ENCODE data around the gene C4orf50.

The C4orf50 gene

GRCh38 chr4:5991405-5991804, 26.8 kb downstream of the C4orf50 start:
- WGBS (ENCODE audit: extremely low coverage, insufficient coverage, insufficient read length): no CpG with 5 or more reads among the region's 1 CpG
- H3K4me3 ChIP-seq (ENCODE audit: low read depth, low read length): no peak overlapping the region

GRCh38 chr4:5990446-5991160, 27.6 kb downstream of the C4orf50 start:
- no peak overlapping the region for H2BK12ac ChIP-seq (ENCODE audit: low read length)
- H3K27ac ChIP-seq (ENCODE audit: low read depth, low read length): no peak overlapping the region
- no peaks in the 10 kb centered on the region for H3K27me3 ChIP-seq (ENCODE audit: insufficient read depth, low read length)
- peaks cover 0 to 2% of the 10 kb centered on the region in 2 experiments for H3K4me1 ChIP-seq (ENCODE audit: control insufficient read depth in 1 of 2, insufficient read depth in 2 of 2, low read length in 2 of 2)
- no peak overlapping the region for H3K18ac ChIP-seq (ENCODE audit: low read length)
- no peak overlapping the region for H3K4me3 ChIP-seq (ENCODE audit: low read depth, low read length)
- H3K9ac ChIP-seq (ENCODE audit: low read length): no peak overlapping the region
- H3K79me1 ChIP-seq (ENCODE audit: low read length): no peaks in the 10 kb centered on the region
- no peak overlapping the region for H2AFZ ChIP-seq (ENCODE audit: insufficient read depth, low read length, poor library complexity)
- H4K91ac ChIP-seq (ENCODE audit: low read depth, low read length): no peak overlapping the region
- peaks cover 3% of the 10 kb centered on the region for H3K9me3 ChIP-seq (ENCODE audit: insufficient read depth, low read depth, low read length)
- no peak overlapping the region for H2BK120ac ChIP-seq (ENCODE audit: insufficient read depth, low read length, poor library complexity)
- DNase-seq: no peak
- no CpG with 5 or more reads among the region's 16 CpGs for WGBS (ENCODE audit: extremely low coverage, insufficient coverage, insufficient read length)
- no peak overlapping the region for H2AK5ac ChIP-seq (ENCODE audit: low read length)
- H3K4ac ChIP-seq (ENCODE audit: low read depth, low read length): no peak overlapping the region
- H3K79me2 ChIP-seq (ENCODE audit: control insufficient read depth, insufficient read depth, low read length, poor library complexity): no peaks in the 10 kb centered on the region
- H4K8ac ChIP-seq (ENCODE audit: low read depth, low read length): no peak overlapping the region
- H4K12ac ChIP-seq (ENCODE audit: low read depth, low read length): no peak overlapping the region
- no peak overlapping the region for H3K4me2 ChIP-seq (ENCODE audit: low read length)
- H3K23ac ChIP-seq (ENCODE audit: low read length): no peak overlapping the region
- no peak overlapping the region for H2BK5ac ChIP-seq (ENCODE audit: low read depth, low read length, poor library complexity)
- no peaks in the 10 kb centered on the region for H3K36me3 ChIP-seq (ENCODE audit: control insufficient read depth in 1 of 2, insufficient read depth in 2 of 2, low read length in 2 of 2)
- H3K14ac ChIP-seq (ENCODE audit: low read length): no peak overlapping the region

More at GRCh38 chr4:5991405-5991804, 26.8 kb downstream of the C4orf50 start:
- peaks cover 0 to 2% of the 10 kb centered on the region in 2 experiments for H3K4me1 ChIP-seq (ENCODE audit: control insufficient read depth in 1 of 2, insufficient read depth in 2 of 2, low read length in 2 of 2)
- no peak overlapping the region for H2AFZ ChIP-seq (ENCODE audit: insufficient read depth, low read length, poor library complexity)
- no peak overlapping the region for H4K8ac ChIP-seq (ENCODE audit: low read depth, low read length)
- no peak overlapping the region for H3K23ac ChIP-seq (ENCODE audit: low read length)
- no peak overlapping the region for H3K4ac ChIP-seq (ENCODE audit: low read depth, low read length)
- no peaks in the 10 kb centered on the region for H3K27me3 ChIP-seq (ENCODE audit: insufficient read depth, low read length)
- no peak for DNase-seq
- no peak overlapping the region for H2BK12ac ChIP-seq (ENCODE audit: low read length)
- H2BK120ac ChIP-seq (ENCODE audit: insufficient read depth, low read length, poor library complexity): no peak overlapping the region
- no peak overlapping the region for H3K18ac ChIP-seq (ENCODE audit: low read length)
- H3K9me3 ChIP-seq (ENCODE audit: insufficient read depth, low read depth, low read length): peaks cover 3% of the 10 kb centered on the region
- H4K12ac ChIP-seq (ENCODE audit: low read depth, low read length): no peak overlapping the region
- no peaks in the 10 kb centered on the region for H3K79me1 ChIP-seq (ENCODE audit: low read length)
- no peak overlapping the region for H3K9ac ChIP-seq (ENCODE audit: low read length)
- H3K36me3 ChIP-seq (ENCODE audit: control insufficient read depth in 1 of 2, insufficient read depth in 2 of 2, low read length in 2 of 2): no peaks in the 10 kb centered on the region
- no peak overlapping the region for H2BK5ac ChIP-seq (ENCODE audit: low read depth, low read length, poor library complexity)
- H3K4me2 ChIP-seq (ENCODE audit: low read length): no peak overlapping the region
- no peak overlapping the region for H3K14ac ChIP-seq (ENCODE audit: low read length)
- no peak overlapping the region for H3K27ac ChIP-seq (ENCODE audit: low read depth, low read length)
- no peak overlapping the region for H2AK5ac ChIP-seq (ENCODE audit: low read length)
- no peaks in the 10 kb centered on the region for H3K79me2 ChIP-seq (ENCODE audit: control insufficient read depth, insufficient read depth, low read length, poor library complexity)
- H4K91ac ChIP-seq (ENCODE audit: low read depth, low read length): no peak overlapping the region

DNA sequence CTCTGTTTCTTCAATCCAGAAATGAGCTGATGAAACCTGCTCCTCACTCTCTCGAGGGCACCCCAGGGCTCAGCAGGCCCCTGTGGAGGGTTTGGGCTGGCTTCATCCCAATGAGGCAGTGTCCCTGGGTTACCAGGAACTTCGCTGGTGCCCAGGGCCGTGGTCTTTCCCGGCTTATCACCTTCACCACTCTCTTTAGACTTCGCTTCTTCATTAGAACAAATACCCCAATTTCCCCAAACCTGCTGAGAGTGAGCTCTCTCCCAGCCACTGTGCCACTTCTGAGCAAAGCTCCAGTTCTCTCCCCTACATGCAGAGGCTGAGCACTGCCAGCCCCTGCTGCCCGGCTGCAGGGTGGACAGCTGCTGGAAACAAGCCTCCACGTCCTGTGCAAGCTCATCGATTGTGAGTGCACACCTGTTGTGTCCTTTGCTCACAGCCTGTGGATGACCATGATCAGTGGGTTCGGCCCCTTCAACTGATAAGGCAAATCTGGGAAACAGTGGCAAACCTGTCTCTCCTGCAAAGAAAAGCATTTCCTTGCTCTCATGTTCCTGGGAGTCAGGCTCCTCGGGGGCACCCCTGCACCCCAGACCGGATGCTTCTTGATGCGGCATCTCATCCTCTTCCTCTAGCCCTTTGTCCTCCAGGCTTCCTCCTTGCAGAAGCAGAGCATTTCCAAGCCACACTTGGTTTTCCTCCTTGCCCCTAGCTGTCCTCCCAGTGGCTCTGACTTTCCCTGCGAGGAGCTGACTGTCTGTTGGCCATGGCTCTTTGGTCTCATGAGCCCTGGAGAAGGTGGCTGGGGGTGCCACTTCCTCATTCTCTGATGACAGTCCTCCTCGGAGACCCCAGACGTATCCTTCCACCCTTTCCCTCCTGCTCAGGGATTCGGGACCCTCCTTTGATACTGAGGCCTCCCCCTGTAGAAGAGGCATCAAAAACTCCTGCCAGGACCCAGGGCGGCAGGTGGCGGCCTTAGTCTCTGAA, 28.7 kb downstream of the C4orf50 start:
- Histone ChIP-seq H4K91ac (ENCODE audit: low read depth, low read length) (no peak overlapping the region), H3K9ac (ENCODE audit: low read length) (no peak overlapping the region), H3K27ac (ENCODE audit: low read depth, low read length) (no peak overlapping the region)

GRCh38 chr4:5988086-5988845, 30.0 kb downstream of the C4orf50 start:
- no CpG with 5 or more reads among the region's 14 CpGs for WGBS (ENCODE audit: extremely low coverage, insufficient coverage, insufficient read length)
- Histone ChIP-seq H3K79me1 (ENCODE audit: low read length) (no peaks in the 10 kb centered on the region), H3K9ac (ENCODE audit: low read length) (no peak overlapping the region), H3K4me3 (ENCODE audit: low read depth, low read length) (no peak overlapping the region), H3K4ac (ENCODE audit: low read depth, low read length) (no peak overlapping the region), H3K23ac (ENCODE audit: low read length) (no peak overlapping the region), H3K36me3 (ENCODE audit: control insufficient read depth in 1 of 2, insufficient read depth in 2 of 2, low read length in 2 of 2) (no peaks in the 10 kb centered on the region), H4K8ac (ENCODE audit: low read depth, low read length) (no peak overlapping the region), H3K9me3 (ENCODE audit: insufficient read depth, low read depth, low read length) (peaks cover 5% of the 10 kb centered on the region), H3K27ac (ENCODE audit: low read depth, low read length) (no peak overlapping the region), H3K27me3 (ENCODE audit: insufficient read depth, low read length) (no peaks in the 10 kb centered on the region), H3K4me1 (ENCODE audit: control insufficient read depth in 1 of 2, insufficient read depth in 2 of 2, low read length in 2 of 2) (peaks cover 0 to 2% of the 10 kb centered on the region in 2 experiments), H3K4me2 (ENCODE audit: low read length) (no peak overlapping the region), H2BK120ac (ENCODE audit: insufficient read depth, low read length, poor library complexity) (no peak overlapping the region), H4K12ac (ENCODE audit: low read depth, low read length) (no peak overlapping the region), H3K79me2 (ENCODE audit: control insufficient read depth, insufficient read depth, low read length, poor library complexity) (no peaks in the 10 kb centered on the region), H2AFZ (ENCODE audit: insufficient read depth, low read length, poor library complexity) (no peak overlapping the region), H2AK5ac (ENCODE audit: low read length) (no peak overlapping the region), H2BK12ac (ENCODE audit: low read length) (no peak overlapping the region), H2BK5ac (ENCODE audit: low read depth, low read length, poor library complexity) (no peak overlapping the region), H3K14ac (ENCODE audit: low read length) (no peak overlapping the region), H3K18ac (ENCODE audit: low read length) (no peak overlapping the region), H4K91ac (ENCODE audit: low read depth, low read length) (no peak overlapping the region)
- DNase-seq: no peak

More for the DNA sequence above, 28.7 kb downstream of the C4orf50 start:
- Histone ChIP-seq H3K9me3 (ENCODE audit: insufficient read depth, low read depth, low read length) (peaks cover 3% of the 10 kb centered on the region), H3K4me1 (ENCODE audit: control insufficient read depth in 1 of 2, insufficient read depth in 2 of 2, low read length in 2 of 2) (peaks cover 0 to 2% of the 10 kb centered on the region in 2 experiments), H3K79me1 (ENCODE audit: low read length) (no peaks in the 10 kb centered on the region), H2BK5ac (ENCODE audit: low read depth, low read length, poor library complexity) (no peak overlapping the region), H3K27me3 (ENCODE audit: insufficient read depth, low read length) (no peaks in the 10 kb centered on the region), H3K79me2 (ENCODE audit: control insufficient read depth, insufficient read depth, low read length, poor library complexity) (no peaks in the 10 kb centered on the region), H3K18ac (ENCODE audit: low read length) (no peak overlapping the region), H3K4ac (ENCODE audit: low read depth, low read length) (no peak overlapping the region), H3K23ac (ENCODE audit: low read length) (no peak overlapping the region), H3K36me3 (ENCODE audit: control insufficient read depth in 1 of 2, insufficient read depth in 2 of 2, low read length in 2 of 2) (no peaks in the 10 kb centered on the region), H2BK120ac (ENCODE audit: insufficient read depth, low read length, poor library complexity) (no peak overlapping the region), H4K12ac (ENCODE audit: low read depth, low read length) (no peak overlapping the region), H2AFZ (ENCODE audit: insufficient read depth, low read length, poor library complexity) (no peak overlapping the region), H2BK12ac (ENCODE audit: low read length) (no peak overlapping the region), H3K4me3 (ENCODE audit: low read depth, low read length) (no peak overlapping the region), H2AK5ac (ENCODE audit: low read length) (no peak overlapping the region), H3K14ac (ENCODE audit: low read length) (no peak overlapping the region), H3K4me2 (ENCODE audit: low read length) (no peak overlapping the region), H4K8ac (ENCODE audit: low read depth, low read length) (no peak overlapping the region)
- no CpG with 5 or more reads among the region's 18 CpGs for WGBS (ENCODE audit: extremely low coverage, insufficient coverage, insufficient read length)
- DNase-seq: no peak
